PFSK-1 (cell line): ENCODE data around the gene PPP5C.

ENCODE experiments used
- FOXP2 ChIP-seq: optimal IDR thresholded peaks from 2 replicates; pipeline ENCODE3; 2011; ENCODE audit warnings: borderline replicate concordance, control low read depth, inconsistent platforms; ENCODE audit not compliant: insufficient read depth; ENCODE audit errors: extremely low read length, extremely low read depth
- POLR2AphosphoS5 ChIP-seq: IDR thresholded peaks from 2 replicates; pipeline ENCODE4 v1.6.1; 2012; ENCODE audit warnings: low read depth, mild to moderate bottlenecking, control low read depth, low read length, moderate library complexity
- SIN3A ChIP-seq: IDR thresholded peaks from 2 replicates; pipeline ENCODE4 v1.6.1; 2012; ENCODE audit warnings: mild to moderate bottlenecking, low read length, moderate library complexity, borderline replicate concordance; ENCODE audit not compliant: insufficient read depth
- TAF1 ChIP-seq: IDR thresholded peaks from 2 replicates; pipeline ENCODE4 v1.6.1; 2012; ENCODE audit warnings: low read length, control low read depth, borderline replicate concordance; ENCODE audit not compliant: insufficient read depth
- TF ChIP-seq, protein P1 (sequence below), 2 experiments: IDR thresholded peaks; 2 replicates each; pipeline versions ENCODE4 v1.6.1 to v1.8.0; 2011 to 2012; ENCODE audit warnings: low read depth in 2 of 2, low read length in 2 of 2, control low read depth in 1 of 2, inconsistent platforms in 1 of 2, mild to moderate bottlenecking in 1 of 2, moderate library complexity in 1 of 2; ENCODE audit not compliant: insufficient read depth in 1 of 2

PPP5C gene

DNA sequence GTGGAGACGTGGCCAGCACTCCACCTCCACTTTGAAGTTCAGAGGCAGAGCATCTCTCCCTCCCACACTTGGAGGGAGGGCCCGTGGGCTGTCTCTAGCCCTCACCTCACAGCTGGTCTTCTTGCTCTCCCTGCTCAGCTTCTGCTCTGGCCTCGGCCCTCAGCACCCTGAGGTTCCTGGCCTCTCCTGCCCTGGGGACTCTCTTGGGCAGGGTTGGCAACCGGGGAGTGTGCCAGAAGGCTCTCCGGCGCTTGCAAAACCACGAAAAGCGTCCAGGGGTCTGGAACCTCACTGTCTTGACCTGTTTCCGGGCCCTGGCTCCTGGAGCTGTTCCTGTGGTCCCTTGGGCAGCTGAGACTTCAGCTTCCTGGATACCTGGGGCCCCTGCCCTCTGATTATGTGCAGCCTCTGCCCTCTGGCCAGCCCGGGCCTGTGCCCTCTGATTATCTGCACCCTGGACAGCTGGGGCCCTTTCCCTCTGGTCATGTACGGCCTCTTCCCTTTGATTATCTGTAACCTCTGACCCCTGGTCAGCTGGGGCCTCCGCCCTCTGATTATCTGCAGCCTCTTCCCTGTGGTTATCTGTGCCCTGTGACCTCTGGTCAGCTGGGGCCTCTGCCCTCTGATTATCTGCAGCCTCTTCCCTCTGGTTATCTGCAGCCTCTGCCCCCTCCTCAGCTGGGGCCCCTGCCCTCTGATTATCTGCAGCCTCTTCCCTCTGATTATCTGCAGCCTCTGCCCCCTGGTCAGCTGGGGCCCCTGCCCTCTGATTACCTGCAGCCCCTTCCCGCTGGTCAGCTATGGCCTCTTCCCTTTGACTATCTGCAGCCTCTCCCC lies 64.4 kb downstream of the PPP5C start:
- no peak for TF ChIP-seq SIN3A

DNA sequence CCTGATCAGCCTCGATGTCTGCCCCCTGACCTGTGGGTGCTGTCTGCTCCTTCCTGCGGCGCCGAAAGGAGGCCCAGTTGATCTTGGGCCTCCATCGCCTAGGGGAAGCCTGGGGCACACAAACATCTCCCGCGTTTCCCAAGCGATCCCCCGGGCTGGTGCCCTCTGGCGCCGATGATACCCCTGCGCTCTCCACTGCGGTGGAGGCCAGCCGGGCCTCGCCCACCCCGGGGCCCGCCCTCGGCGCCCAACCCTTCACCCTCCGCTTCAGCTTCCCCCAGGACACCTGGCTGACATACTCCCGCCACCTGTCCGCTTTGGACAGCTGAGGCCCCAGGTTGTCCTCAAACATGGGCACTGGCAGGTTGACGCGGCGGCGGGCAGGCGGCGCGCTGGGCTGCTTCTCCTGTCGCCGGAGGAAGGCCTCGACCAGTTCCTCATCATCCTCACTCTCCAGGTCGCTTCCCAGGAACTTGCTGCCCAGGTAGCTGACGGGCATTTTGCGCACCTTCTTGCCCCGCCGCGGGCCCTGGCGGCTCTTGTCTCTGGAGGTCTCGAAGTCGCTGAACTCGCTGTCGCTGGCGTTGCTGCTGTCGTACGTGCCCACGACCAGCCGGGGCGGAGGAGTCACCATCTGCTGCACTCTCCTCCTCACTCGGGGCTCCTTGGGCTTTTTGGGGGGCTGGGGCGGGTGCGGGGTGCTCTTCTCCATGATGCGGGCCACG lies 65.2 kb downstream of the PPP5C start:
- no peak for TF ChIP-seq TAF1
- TF ChIP-seq FOXP2: no peak
- TF ChIP-seq SIN3A: no peak
- TF ChIP-seq POLR2AphosphoS5: no peak
- TF ChIP-seq, protein P1, sequence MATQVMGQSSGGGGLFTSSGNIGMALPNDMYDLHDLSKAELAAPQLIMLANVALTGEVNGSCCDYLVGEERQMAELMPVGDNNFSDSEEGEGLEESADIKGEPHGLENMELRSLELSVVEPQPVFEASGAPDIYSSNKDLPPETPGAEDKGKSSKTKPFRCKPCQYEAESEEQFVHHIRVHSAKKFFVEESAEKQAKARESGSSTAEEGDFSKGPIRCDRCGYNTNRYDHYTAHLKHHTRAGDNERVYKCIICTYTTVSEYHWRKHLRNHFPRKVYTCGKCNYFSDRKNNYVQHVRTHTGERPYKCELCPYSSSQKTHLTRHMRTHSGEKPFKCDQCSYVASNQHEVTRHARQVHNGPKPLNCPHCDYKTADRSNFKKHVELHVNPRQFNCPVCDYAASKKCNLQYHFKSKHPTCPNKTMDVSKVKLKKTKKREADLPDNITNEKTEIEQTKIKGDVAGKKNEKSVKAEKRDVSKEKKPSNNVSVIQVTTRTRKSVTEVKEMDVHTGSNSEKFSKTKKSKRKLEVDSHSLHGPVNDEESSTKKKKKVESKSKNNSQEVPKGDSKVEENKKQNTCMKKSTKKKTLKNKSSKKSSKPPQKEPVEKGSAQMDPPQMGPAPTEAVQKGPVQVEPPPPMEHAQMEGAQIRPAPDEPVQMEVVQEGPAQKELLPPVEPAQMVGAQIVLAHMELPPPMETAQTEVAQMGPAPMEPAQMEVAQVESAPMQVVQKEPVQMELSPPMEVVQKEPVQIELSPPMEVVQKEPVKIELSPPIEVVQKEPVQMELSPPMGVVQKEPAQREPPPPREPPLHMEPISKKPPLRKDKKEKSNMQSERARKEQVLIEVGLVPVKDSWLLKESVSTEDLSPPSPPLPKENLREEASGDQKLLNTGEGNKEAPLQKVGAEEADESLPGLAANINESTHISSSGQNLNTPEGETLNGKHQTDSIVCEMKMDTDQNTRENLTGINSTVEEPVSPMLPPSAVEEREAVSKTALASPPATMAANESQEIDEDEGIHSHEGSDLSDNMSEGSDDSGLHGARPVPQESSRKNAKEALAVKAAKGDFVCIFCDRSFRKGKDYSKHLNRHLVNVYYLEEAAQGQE (IDR thresholded peaks at IDR 0.05; ENCODE audit: insufficient read depth in 1 of 2, low read depth in 2 of 2, low read length in 2 of 2): no peak

DNA sequence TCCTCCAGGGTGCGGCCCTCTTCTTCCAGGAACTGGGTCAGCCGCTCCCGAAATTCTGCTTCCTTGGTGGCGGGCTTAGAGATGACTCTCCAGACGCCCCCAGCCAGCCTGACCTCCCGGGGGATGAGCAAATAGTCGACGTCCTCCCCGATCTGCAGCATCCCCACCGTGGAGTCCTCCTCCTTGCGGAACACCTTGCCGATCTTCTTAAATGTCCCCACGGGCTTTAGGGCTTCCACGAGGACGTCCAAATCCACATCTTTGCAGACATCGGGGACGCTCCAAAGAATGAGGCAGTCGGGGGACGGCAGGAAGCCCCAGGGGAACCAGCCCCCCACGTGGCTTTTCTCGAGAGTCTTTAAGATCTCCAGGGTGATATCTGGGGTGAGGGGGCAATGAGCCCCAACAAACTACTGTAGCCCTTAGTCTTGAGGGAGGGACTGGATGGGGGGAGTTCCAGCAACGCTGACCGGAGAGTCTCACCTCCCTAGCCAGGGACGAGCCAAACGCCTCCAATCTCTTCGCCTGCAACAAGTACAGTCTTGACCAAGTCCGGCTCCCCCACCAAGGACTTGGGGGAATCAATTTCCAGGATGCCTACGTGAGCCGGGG lies 65.9 kb downstream of the PPP5C start:
- TF ChIP-seq TAF1 (no peak), POLR2AphosphoS5 (no peak), SIN3A (no peak), FOXP2 (no peak)
- TF ChIP-seq, protein P1 (IDR thresholded peaks at IDR 0.05; ENCODE audit: insufficient read depth in 1 of 2, low read depth in 2 of 2, low read length in 2 of 2): no peak

DNA sequence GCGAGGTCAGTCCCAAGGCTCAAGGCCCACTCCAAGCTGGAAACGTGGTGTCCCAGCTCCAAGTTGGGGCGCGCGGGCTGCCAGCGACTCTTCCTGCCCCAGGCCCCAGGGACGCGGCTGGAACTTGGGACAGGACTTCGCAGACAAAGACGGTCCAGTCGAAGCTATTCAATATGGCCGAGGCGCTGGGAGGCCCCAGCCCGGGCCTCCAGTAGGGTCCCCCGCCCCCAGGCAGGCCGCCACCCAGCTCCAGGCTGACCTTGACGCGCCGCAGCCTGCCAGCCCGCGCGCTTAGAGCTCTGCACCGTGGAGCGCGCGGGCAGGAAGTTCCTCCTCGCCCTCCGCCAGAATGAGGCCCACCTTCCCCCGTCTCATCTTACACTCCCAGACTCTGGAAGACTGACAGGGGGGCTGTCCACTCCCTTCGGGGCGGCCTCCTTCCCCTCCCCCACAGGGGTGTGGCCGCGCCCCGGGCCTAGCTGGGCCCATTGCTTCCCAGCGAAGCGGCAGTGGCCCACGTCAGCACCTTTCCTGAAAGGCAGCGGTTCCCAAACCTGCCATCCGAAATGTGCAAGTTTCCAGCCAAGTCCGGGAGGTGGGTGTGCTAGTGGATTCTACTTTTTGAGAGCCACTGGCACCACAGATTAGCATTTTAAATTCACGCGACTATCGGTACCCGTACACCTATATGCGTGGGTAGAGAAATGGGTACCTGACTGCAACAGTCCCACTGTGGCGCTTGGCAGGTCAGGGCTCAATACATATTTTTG lies 66.6 kb downstream of the PPP5C start, which contains the start of gene CCDC8:
Gene CCDC8, minus strand, starts transcription at position 303 of the 770 bp plus-strand sequence. CDS start 754 bp downstream, outside the sequence.
- TF ChIP-seq, protein P1 (IDR thresholded peaks at IDR 0.05; ENCODE audit: insufficient read depth in 1 of 2, low read depth in 2 of 2, low read length in 2 of 2): no peak
- TF ChIP-seq TAF1 (peak; percentile 96), FOXP2 (peak; percentile 84), POLR2AphosphoS5 (peak; percentile 98), SIN3A (0 out of 2 replicates have a peak, but pooled peaks have one; percentile 10)

DNA sequence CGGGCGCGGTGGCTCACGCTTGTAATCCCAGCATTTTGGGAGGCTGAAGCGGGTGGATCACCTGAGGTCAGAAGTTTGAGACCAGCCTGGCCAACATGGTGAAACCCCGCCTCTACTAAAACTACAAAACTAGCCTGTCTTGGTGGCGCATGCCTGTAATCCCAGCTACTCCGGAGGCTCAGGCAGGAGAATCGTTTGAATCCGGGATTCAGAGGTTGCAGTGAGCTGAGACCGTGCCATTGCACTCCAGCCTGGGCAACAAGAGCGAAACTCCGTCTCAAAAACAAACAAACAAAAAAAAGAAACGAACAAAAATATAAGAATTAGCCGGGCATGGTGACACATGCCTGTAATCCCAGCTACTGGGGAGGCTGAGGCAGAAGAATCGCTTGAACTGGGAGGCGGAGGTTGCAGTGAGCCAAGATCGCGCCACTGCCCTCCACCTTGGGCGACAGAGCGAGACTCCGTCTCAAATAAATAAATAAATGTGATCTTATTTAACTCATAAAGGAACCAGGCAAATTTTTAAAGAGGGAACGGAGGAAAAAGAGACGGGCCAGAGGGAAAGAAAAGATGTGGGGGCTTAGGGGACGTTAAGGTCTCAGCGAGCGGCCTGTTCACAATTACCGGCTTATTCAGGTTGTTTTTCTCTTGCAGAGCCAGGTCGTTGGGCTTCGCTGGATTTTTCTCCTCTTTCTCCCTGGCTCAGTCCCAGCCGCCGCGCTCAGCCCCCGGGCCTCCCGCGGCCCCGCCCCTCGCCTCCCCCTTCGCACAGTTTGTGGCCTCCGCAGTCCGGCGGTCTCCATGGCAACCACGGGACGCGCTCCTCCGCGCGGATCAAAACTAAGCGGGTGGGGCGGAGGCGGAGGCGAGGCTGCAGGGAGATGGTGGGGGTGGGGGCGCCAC lies 69.2 kb downstream of the PPP5C start:
- TF ChIP-seq SIN3A (peak; percentile 67; the same call in 1 of the 2 replicates), FOXP2 (peak; percentile 95), POLR2AphosphoS5 (peak; percentile 34; the same call in 1 of the 2 replicates)
